ENCODE data around the gene MEF2D.

DNA sequence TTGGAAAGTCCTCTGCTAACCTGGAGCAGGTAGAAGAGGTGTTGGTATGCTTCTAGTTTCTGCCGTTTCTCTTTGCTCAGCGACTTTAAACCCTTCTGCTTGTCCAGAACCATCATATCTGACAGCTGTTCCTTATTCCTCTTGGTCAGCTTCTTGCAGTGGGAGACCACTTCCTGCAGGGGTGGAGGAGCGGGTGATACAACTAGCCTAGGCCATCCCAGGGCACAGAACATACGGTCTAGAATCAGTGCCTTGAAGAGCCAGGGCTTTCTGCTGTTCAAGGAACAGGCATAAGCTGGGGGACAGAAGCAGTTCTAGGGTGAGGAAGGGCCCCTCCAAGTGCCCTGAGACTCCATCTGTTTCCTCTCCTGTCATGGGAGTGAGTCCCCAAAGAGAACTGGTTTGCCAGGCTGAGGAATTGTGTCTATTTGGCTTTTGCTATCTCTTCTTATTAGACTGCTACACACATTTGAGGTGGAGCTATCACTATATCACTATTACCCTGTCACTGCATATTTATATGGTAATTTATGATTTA, 39.3 kb upstream of the MEF2D start:
- TF ChIP-seq POLR2A (IDR thresholded peaks at IDR 0.05; ENCODE audit: low read length) = no peak
- no peak for TF ChIP-seq GATA1 (IDR thresholded peaks at IDR 0.05; ENCODE audit: low read depth, low read length)
